ENCODE measurements around the gene OR2A25. TPM values are rescaled to one million over a fixed set of nuclear protein-coding genes. Genes with fewer than 3 reads are reported as not detected.

The OR2A25 gene
- total and polyA plus RNA-seq, 10 of the 15 experiments (the other 5 are each of a cell fraction or from before 2014, with no cell fraction given), result not detected

GRCh38 chr7:144086730-144087129, 17.1 kb downstream of the OR2A25 start (continued):
- no peak for TF ChIP-seq JUNB (IDR thresholded peaks at IDR 0.05)

- Histone ChIP-seq H3K9me3 (replicated peaks; ENCODE audit: control insufficient read depth, insufficient read depth, low read length) (no peaks in the 10 kb centered on the region), H3K27me3 (replicated peaks in 1 of 2; ENCODE audit: control insufficient read depth in 2 of 2, insufficient read depth in 2 of 2, low read length in 1 of 2) (no peaks in the 10 kb centered on the region), H3K4me2 (ENCODE audit: control insufficient read depth, insufficient read depth) (no peak overlapping the region), H2AFZ (ENCODE audit: control insufficient read depth, low read depth, low read length) (no peak overlapping the region), H4K20me1 (ENCODE audit: control insufficient read depth, insufficient read depth) (no peaks in the 10 kb centered on the region), H3K79me2 (ENCODE audit: control insufficient read depth, insufficient read depth, low read length) (no peaks in the 10 kb centered on the region), H3K4me3 (no peak overlapping the region), H3K4me1 (ENCODE audit: control insufficient read depth, insufficient read depth, low read length) (no peaks in the 10 kb centered on the region), H3K27ac (ENCODE audit: control insufficient read depth, insufficient read depth) (no peak overlapping the region), H3K36me3 (ENCODE audit: control insufficient read depth in 2 of 2, insufficient read depth in 2 of 2, low read length in 1 of 2) (no peaks in the 10 kb centered on the region), H3K9ac (ENCODE audit: control insufficient read depth, insufficient read depth, low read length) (no peak overlapping the region)
- FAIRE-seq, result no peak
- 0% methylated on average over 1 of the region's 1 CpG for WGBS (ENCODE audit: insufficient coverage, insufficient replicate concordance, low lambda C conversion rate, missing lambda C conversion rate)
- intact Hi-C loops (cut with micrococcal nuclease; ENCODE audit: unreplicated experiment) (no loop called here), in situ Hi-C loops (cut with MboI) (no loop called here)
- no peak for ATAC-seq
- ChIA-PET RAD21 (ENCODE audit: unreplicated experiment) (no interaction called here), POLR2A (no interaction called here), SMC1A (ENCODE audit: uncharacterized antibody, unreplicated experiment) (interaction anchor here (0.5 kb wide), 1 partner anchor 829 kb away, joined by 3 read pairs; no protein-coding TSS in a partner anchor), CTCF (no interaction called here)
- no TSS peak for BruUV-seq (replicated peaks)
- no peak for TF ChIP-seq NBN (IDR thresholded peaks at IDR 0.05)
- no peak for TF ChIP-seq NRF1 (conservative IDR thresholded peaks at IDR 0.05; ENCODE audit: low read depth, low read length)
- TF ChIP-seq EZH2 (IDR thresholded peaks at IDR 0.05; ENCODE audit: borderline replicate concordance, control insufficient read depth, low read depth, low read length), result no peak
- TF ChIP-seq FOS (IDR thresholded peaks at IDR 0.05; ENCODE audit: borderline replicate concordance, extremely low read depth, insufficient read length), result no peak
- TF ChIP-seq NR2F1 (conservative IDR thresholded peaks at IDR 0.05), result no peak
- TF ChIP-seq TCF3 (IDR thresholded peaks at IDR 0.05; ENCODE audit: borderline replicate concordance, insufficient read depth, low read depth, low read length), result no peak
- no peak for TF ChIP-seq RAD21 (IDR thresholded peaks at IDR 0.05; ENCODE audit: insufficient read depth, low read depth, low read length)
- no peak for TF ChIP-seq MYB (IDR thresholded peaks at IDR 0.05; ENCODE audit: borderline replicate concordance, low read depth, low read length)
- no peak for TF ChIP-seq SMAD1 (IDR thresholded peaks at IDR 0.05; ENCODE audit: low read depth, partially characterized antibody)
- TF ChIP-seq, protein P1, sequence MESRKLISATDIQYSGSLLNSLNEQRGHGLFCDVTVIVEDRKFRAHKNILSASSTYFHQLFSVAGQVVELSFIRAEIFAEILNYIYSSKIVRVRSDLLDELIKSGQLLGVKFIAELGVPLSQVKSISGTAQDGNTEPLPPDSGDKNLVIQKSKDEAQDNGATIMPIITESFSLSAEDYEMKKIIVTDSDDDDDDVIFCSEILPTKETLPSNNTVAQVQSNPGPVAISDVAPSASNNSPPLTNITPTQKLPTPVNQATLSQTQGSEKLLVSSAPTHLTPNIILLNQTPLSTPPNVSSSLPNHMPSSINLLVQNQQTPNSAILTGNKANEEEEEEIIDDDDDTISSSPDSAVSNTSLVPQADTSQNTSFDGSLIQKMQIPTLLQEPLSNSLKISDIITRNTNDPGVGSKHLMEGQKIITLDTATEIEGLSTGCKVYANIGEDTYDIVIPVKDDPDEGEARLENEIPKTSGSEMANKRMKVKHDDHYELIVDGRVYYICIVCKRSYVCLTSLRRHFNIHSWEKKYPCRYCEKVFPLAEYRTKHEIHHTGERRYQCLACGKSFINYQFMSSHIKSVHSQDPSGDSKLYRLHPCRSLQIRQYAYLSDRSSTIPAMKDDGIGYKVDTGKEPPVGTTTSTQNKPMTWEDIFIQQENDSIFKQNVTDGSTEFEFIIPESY (IDR thresholded peaks at IDR 0.05), result no peak
- TF ChIP-seq CBFB (IDR thresholded peaks at IDR 0.05; ENCODE audit: low read depth), result no peak
- DNase-seq (ENCODE audit: low read depth, low spot score), result no peak
Observed at GRCh38 chr7:144087230-144087629, 17.6 kb downstream of the OR2A25 start.

Data from GM12878 (cell line).